Neural cell (in vitro differentiated cells): Measurements from ENCODE around the gene SLC34A1. TPM values are rescaled to one million over a fixed set of nuclear protein-coding genes. Genes with fewer than 3 reads are reported as not detected.

Experiments
- H2AFZ ChIP-seq: fragments of 200-600, 300-800 bp; sonication (generic), shearing (Covaris generic); 2 replicates; pipeline ENCODE4 v1.6.0; 2014; ENCODE audit warnings: low read depth, mild to moderate bottlenecking, antibody characterized with exemption, low read length, moderate library complexity
- H3F3A ChIP-seq: fragments of 200-600 bp; shearing (Covaris generic); 2 replicates; pipeline ENCODE4 v1.6.1; 2016; ENCODE audit warnings: mild to moderate bottlenecking, moderate library complexity, mixed read lengths, antibody characterized with exemption, low read length; ENCODE audit not compliant: insufficient read depth, poor library complexity, severe bottlenecking
- H3K27ac ChIP-seq: fragments of 200-600, 300-800 bp; sonication (generic), shearing (Covaris generic); 2 replicates; pipeline ENCODE4 v1.5.1; 2014; ENCODE audit warnings: mild to moderate bottlenecking, low read length, moderate library complexity
- H3K27me3 ChIP-seq: fragments of 300-800, 200-600 bp; sonication (generic), shearing (Covaris generic); 2 replicates; pipeline ENCODE4 v1.6.0; 2014; ENCODE audit warnings: mild to moderate bottlenecking, low read depth, low read length, moderate library complexity; ENCODE audit not compliant: insufficient read depth
- H3K36me3 ChIP-seq: fragments of 300-800, 200-600 bp; sonication (generic), shearing (Covaris generic); 2 replicates; pipeline ENCODE4 v1.5.1; 2014; ENCODE audit warnings: mild to moderate bottlenecking, antibody characterized with exemption, low read length, moderate library complexity; ENCODE audit not compliant: insufficient read depth
- H3K4me2 ChIP-seq: fragments of 300-800, 200-600 bp; sonication (generic), shearing (Covaris generic); 2 replicates; pipeline ENCODE4 v1.6.0; 2014; ENCODE audit warnings: mild to moderate bottlenecking, low read length
- H3K4me3 ChIP-seq: fragments of 300-800, 200-600 bp; sonication (generic), shearing (Covaris generic); 2 replicates; pipeline ENCODE4 v1.5.1; 2014; ENCODE audit warnings: mild to moderate bottlenecking, low read length, moderate library complexity
- H3K79me2 ChIP-seq: fragments of 200-600 bp; shearing (Covaris generic); replicated peaks from 2 replicates; pipeline ENCODE4 v1.6.0; 2014; ENCODE audit warnings: mild to moderate bottlenecking, low read length, moderate library complexity; ENCODE audit not compliant: insufficient read depth
- H3K9ac ChIP-seq: fragments of 300-800, 200-600 bp; sonication (generic), shearing (Covaris generic); 2 replicates; pipeline ENCODE4 v1.6.1; 2016; ENCODE audit warnings: mild to moderate bottlenecking, low read length, mixed read lengths
- H3K9me2 ChIP-seq: fragments of 200-600 bp; shearing (Covaris generic); 2 replicates; pipeline ENCODE4 v1.6.1; 2016; ENCODE audit warnings: mild to moderate bottlenecking, low read length, mixed read lengths; ENCODE audit not compliant: insufficient read depth
- H3K9me3 ChIP-seq: fragments of 200-600, 300-800 bp; sonication (generic), shearing (Covaris generic); 2 replicates; pipeline ENCODE4 v1.6.1; 2016; ENCODE audit warnings: mild to moderate bottlenecking, mixed run types, low read length, moderate library complexity, mixed read lengths
- H4K20me1 ChIP-seq: fragments of 200-600 bp; shearing (Covaris generic); 2 replicates; pipeline ENCODE4 v1.6.1; 2016; ENCODE audit warnings: mild to moderate bottlenecking, mixed run types; ENCODE audit not compliant: insufficient read depth
- EP300 ChIP-seq: fragments of 450-650 bp; conservative IDR thresholded peaks from 2 replicates; pipeline ENCODE4 v1.6.1; 2014; ENCODE audit warnings: antibody characterized with exemption, mild to moderate bottlenecking, moderate library complexity; ENCODE audit not compliant: poor library complexity, severe bottlenecking
- EZH2 ChIP-seq: fragments of 200-600, 300-800 bp; shearing (Covaris generic), sonication (generic); IDR thresholded peaks from 2 replicates; pipeline ENCODE4 v1.6.1; 2014; ENCODE audit warnings: antibody characterized with exemption, low read length, borderline replicate concordance, mild to moderate bottlenecking; ENCODE audit not compliant: insufficient read depth, poor library complexity, severe bottlenecking
- MXI1 ChIP-seq: fragments of 450-650 bp; conservative IDR thresholded peaks from 2 replicates; pipeline ENCODE4 v1.6.1; 2014; ENCODE audit warnings: antibody characterized with exemption, mild to moderate bottlenecking; ENCODE audit not compliant: poor library complexity, severe bottlenecking
- POLR2AphosphoS5 ChIP-seq: IDR thresholded peaks from 2 replicates; pipeline ENCODE4 v1.6.1; 2012
- RAD21 ChIP-seq: fragments of 450-650 bp; conservative IDR thresholded peaks from 2 replicates; pipeline ENCODE4 v1.6.1; 2014; ENCODE audit warnings: antibody characterized with exemption, mild to moderate bottlenecking, moderate library complexity
- SMC3 ChIP-seq: fragments of 450-650 bp; conservative IDR thresholded peaks from 2 replicates; pipeline ENCODE4 v1.6.1; 2014; ENCODE audit warnings: antibody characterized with exemption, mild to moderate bottlenecking, moderate library complexity; ENCODE audit not compliant: poor library complexity
- TAF1 ChIP-seq: IDR thresholded peaks from 2 replicates; pipeline ENCODE4 v1.6.1; 2012; ENCODE audit warnings: low read depth
- polyA plus RNA-seq: library from polyadenylated mRNA; depleted of rRNA; stranded (reverse); fragments of >200 nt; gene quantifications from 2 replicates; pipeline ENCODE4 v1.2.3, GENCODE V29; 2014
- TF ChIP-seq, protein P1 (sequence below): fragments of 450-650 bp; IDR thresholded peaks from 2 replicates; pipeline ENCODE4 v1.5.1; 2014; ENCODE audit warnings: antibody characterized with exemption, mild to moderate bottlenecking, moderate library complexity; ENCODE audit not compliant: poor library complexity, severe bottlenecking
- TF ChIP-seq, protein P2 (sequence below): IDR thresholded peaks from 2 replicates; pipeline ENCODE4 v1.6.1; 2012; ENCODE audit warnings: borderline replicate concordance

The SLC34A1 gene
- polyA plus RNA-seq, 1 donor from 2014 or later: not detected

DNA sequence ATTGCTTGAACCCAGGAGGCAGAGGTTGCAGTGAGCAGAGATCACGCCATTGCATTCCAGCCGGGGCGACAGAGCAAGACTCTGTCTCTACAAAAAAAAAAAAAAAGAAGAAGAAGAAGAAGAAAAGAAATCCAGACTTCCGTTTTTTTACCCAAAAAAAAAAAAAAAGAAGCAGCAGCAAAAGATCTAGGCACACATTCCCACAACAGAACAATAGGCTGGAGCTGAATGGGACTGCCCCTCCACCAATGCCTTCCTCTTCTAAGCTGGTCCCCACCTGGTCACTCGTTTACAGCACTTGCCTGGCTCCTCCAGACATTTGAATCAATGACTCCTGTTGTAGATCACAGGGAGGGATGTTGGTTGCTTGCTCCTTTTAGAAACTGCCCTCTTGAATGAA, 31.1 kb upstream of the SLC34A1 start:
- Histone ChIP-seq H3K27ac (no peak overlapping the region), H2AFZ (no peak overlapping the region), H4K20me1 (no peaks in the 10 kb centered on the region)

DNA sequence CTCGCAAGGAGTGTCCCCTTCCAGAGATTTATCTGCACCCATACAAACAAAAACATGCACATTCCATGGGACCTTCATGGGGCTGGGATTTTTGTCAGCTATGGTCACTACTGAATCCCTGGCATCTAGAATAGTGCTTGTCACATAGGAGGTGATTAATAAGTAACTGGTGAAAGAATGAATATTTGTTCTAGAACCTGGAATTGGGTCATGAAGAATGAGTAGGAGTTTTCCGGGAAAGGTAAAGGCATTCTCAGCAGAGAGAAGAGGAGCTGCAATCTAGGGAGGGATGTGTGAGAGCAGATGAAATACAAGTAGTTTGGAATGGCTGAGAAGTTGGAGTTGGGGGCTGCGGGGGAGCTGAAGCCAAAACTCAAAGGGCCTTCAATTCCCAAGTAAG, 30.0 kb upstream of the SLC34A1 start:
- Histone ChIP-seq H3K9me2 (no peaks in the 10 kb centered on the region), H3K9ac (no peak overlapping the region), H3K4me3 (no peak overlapping the region), H3K36me3 (no peaks in the 10 kb centered on the region), H3K9me3 (no peaks in the 10 kb centered on the region), H3K4me2 (no peak overlapping the region), H3K79me2 (peaks cover 19% of the 10 kb centered on the region), H4K20me1 (no peaks in the 10 kb centered on the region), H2AFZ (no peak overlapping the region), H3K27me3 (no peaks in the 10 kb centered on the region), H3K27ac (no peak overlapping the region), H3F3A (no peaks in the 10 kb centered on the region)
- TF ChIP-seq, protein P1, sequence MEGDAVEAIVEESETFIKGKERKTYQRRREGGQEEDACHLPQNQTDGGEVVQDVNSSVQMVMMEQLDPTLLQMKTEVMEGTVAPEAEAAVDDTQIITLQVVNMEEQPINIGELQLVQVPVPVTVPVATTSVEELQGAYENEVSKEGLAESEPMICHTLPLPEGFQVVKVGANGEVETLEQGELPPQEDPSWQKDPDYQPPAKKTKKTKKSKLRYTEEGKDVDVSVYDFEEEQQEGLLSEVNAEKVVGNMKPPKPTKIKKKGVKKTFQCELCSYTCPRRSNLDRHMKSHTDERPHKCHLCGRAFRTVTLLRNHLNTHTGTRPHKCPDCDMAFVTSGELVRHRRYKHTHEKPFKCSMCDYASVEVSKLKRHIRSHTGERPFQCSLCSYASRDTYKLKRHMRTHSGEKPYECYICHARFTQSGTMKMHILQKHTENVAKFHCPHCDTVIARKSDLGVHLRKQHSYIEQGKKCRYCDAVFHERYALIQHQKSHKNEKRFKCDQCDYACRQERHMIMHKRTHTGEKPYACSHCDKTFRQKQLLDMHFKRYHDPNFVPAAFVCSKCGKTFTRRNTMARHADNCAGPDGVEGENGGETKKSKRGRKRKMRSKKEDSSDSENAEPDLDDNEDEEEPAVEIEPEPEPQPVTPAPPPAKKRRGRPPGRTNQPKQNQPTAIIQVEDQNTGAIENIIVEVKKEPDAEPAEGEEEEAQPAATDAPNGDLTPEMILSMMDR: no peak
- TF ChIP-seq TAF1: no peak
- no peak for TF ChIP-seq SMC3
- no peak for TF ChIP-seq RAD21
- TF ChIP-seq POLR2AphosphoS5: no peak
- TF ChIP-seq EP300: no peak
- TF ChIP-seq, protein P2, sequence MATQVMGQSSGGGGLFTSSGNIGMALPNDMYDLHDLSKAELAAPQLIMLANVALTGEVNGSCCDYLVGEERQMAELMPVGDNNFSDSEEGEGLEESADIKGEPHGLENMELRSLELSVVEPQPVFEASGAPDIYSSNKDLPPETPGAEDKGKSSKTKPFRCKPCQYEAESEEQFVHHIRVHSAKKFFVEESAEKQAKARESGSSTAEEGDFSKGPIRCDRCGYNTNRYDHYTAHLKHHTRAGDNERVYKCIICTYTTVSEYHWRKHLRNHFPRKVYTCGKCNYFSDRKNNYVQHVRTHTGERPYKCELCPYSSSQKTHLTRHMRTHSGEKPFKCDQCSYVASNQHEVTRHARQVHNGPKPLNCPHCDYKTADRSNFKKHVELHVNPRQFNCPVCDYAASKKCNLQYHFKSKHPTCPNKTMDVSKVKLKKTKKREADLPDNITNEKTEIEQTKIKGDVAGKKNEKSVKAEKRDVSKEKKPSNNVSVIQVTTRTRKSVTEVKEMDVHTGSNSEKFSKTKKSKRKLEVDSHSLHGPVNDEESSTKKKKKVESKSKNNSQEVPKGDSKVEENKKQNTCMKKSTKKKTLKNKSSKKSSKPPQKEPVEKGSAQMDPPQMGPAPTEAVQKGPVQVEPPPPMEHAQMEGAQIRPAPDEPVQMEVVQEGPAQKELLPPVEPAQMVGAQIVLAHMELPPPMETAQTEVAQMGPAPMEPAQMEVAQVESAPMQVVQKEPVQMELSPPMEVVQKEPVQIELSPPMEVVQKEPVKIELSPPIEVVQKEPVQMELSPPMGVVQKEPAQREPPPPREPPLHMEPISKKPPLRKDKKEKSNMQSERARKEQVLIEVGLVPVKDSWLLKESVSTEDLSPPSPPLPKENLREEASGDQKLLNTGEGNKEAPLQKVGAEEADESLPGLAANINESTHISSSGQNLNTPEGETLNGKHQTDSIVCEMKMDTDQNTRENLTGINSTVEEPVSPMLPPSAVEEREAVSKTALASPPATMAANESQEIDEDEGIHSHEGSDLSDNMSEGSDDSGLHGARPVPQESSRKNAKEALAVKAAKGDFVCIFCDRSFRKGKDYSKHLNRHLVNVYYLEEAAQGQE: no peak
- no peak for TF ChIP-seq MXI1
- no peak for TF ChIP-seq EZH2

More for the DNA sequence above, 31.1 kb upstream of the SLC34A1 start:
- no peak for TF ChIP-seq EZH2
- TF ChIP-seq TAF1: no peak
- TF ChIP-seq, protein P1: no peak
- Histone ChIP-seq H3K9me3 (no peaks in the 10 kb centered on the region), H3F3A (no peaks in the 10 kb centered on the region), H3K79me2 (peaks cover 26% of the 10 kb centered on the region), H3K4me2 (no peak overlapping the region), H3K9me2 (no peaks in the 10 kb centered on the region), H3K4me3 (no peak overlapping the region), H3K36me3 (no peaks in the 10 kb centered on the region), H3K9ac (no peak overlapping the region), H3K27me3 (no peaks in the 10 kb centered on the region)
